ENCODE results near the gene KXD1. TPM values are rescaled to one million over a fixed set of nuclear protein-coding genes. Genes with fewer than 3 reads are reported as not detected.

KXD1 gene
- total and polyA plus RNA-seq, 2 donors (not counting 1 experiment from before 2014, with no cell fraction given): 90.0 to 166 TPM

GRCh38 chr19:18617562-18617961, 59.9 kb downstream of the KXD1 start:
- TF ChIP-seq EZH2 (IDR thresholded peaks at IDR 0.05; ENCODE audit: borderline replicate concordance, insufficient read depth, low read depth, low read length, poor library complexity, severe bottlenecking): no peak
- TF ChIP-seq CTCF (IDR thresholded peaks at IDR 0.05): no peak
- peaks cover 0 to 12% (median 0%) of the 10 kb centered on the region in 3 donors for H3K9me3 ChIP-seq (ENCODE audit: control extremely low read depth in 1 of 3, control insufficient read depth in 2 of 3, insufficient read depth in 1 of 3, low read length in 2 of 3)
- Mint-ChIP-seq H3K27ac (no peak overlapping the region), H3K4me3 (no peak overlapping the region), H3K27me3 (peaks cover 38% of the 10 kb centered on the region), H3K9me3 (ENCODE audit: insufficient read depth) (no peaks in the 10 kb centered on the region), H3K4me1 (peaks cover 11% of the 10 kb centered on the region)
- H3K4me3 ChIP-seq (ENCODE audit: control extremely low read depth in 1 of 5, extremely low read depth in 1 of 5, insufficient read depth in 1 of 5, low read depth in 2 of 5, low read length in 4 of 5): no peak overlapping the region
- intact Hi-C loops (cut with micrococcal nuclease): no loop called here
- H4K20me1 ChIP-seq (ENCODE audit: control insufficient read depth, insufficient read depth, low read length, poor library complexity, severe bottlenecking): no peaks in the 10 kb centered on the region
- no peaks in the 10 kb centered on the region for H3K79me2 ChIP-seq (ENCODE audit: control insufficient read depth, insufficient read depth, low read length)
- ChIA-PET POLR2A (no interaction called here), CTCF (no interaction called here)
- no peak overlapping the region for H3K4me2 ChIP-seq (replicated peaks; ENCODE audit: low read depth, low read length, poor library complexity, severe bottlenecking)
- H3K27me3 ChIP-seq (replicated peaks in 1 of 4; ENCODE audit: control extremely low read depth in 1 of 4, control insufficient read depth in 3 of 4, insufficient read depth in 4 of 4, low read length in 3 of 4): peaks cover 0 to 63% (median 19%) of the 10 kb centered on the region in 4 experiments
- no peak overlapping the region for H2AFZ ChIP-seq (ENCODE audit: insufficient read depth, low read depth, low read length, poor library complexity, severe bottlenecking)
- H3K9ac ChIP-seq (ENCODE audit: low read length): no peak overlapping the region
- no peaks in the 10 kb centered on the region for H3K36me3 ChIP-seq (replicated peaks in 1 of 2; ENCODE audit: control extremely low read depth in 1 of 2, control insufficient read depth in 1 of 2, extremely low read depth in 1 of 2, insufficient read depth in 2 of 2, low read length in 1 of 2)
- no peak for DNase-seq
- H3K27ac ChIP-seq (ENCODE audit: low read length in 2 of 2): no peak overlapping the region
- H3K4me1 ChIP-seq (ENCODE audit: control insufficient read depth in 2 of 2, insufficient read depth in 2 of 2, low read length in 2 of 2): peaks cover 7 to 14% of the 10 kb centered on the region in 2 donors
- ATAC-seq (ENCODE audit: low read depth): no peak

DNA sequence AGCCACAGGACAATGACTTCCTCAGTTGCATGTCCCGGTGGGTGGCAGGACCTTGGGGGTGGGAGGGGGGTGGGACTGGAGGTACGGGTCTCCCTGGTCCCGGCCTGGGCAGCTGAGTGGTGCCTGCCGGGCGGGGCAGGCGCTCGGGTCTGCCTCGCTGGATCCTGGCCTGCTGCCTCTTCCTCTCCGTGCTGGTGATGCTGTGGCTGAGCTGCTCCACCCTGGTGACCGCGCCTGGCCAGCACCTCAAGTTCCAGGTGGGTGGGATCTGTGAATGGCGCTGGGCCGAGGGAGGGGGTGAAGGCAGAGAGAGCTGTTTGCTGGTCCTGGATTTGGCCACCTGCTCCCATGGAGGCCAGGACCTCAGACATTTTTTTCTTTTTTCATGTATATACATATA, 60.6 kb downstream of the KXD1 start:
- no peaks in the 10 kb centered on the region for H4K20me1 ChIP-seq (ENCODE audit: control insufficient read depth, insufficient read depth, low read length, poor library complexity, severe bottlenecking)
- no peak for TF ChIP-seq CTCF (IDR thresholded peaks at IDR 0.05)
- no peak for TF ChIP-seq EZH2 (IDR thresholded peaks at IDR 0.05; ENCODE audit: borderline replicate concordance, insufficient read depth, low read depth, low read length, poor library complexity, severe bottlenecking)
- H3K9ac ChIP-seq (ENCODE audit: low read length): no peak overlapping the region
- no peak overlapping the region for H2AFZ ChIP-seq (ENCODE audit: insufficient read depth, low read depth, low read length, poor library complexity, severe bottlenecking)
- POLR2A ChIA-PET: no interaction called here
- no peaks in the 10 kb centered on the region for H3K9me3 Mint-ChIP-seq (ENCODE audit: insufficient read depth)
- H3K4me2 ChIP-seq (replicated peaks; ENCODE audit: low read depth, low read length, poor library complexity, severe bottlenecking): no peak overlapping the region
- 100% methylated on average over 5 of the region's 13 CpGs for WGBS (ENCODE audit: insufficient coverage)
- H3K9me3 ChIP-seq (ENCODE audit: control extremely low read depth in 1 of 3, control insufficient read depth in 2 of 3, insufficient read depth in 1 of 3, low read length in 2 of 3): peaks cover 0 to 12% (median 0%) of the 10 kb centered on the region in 3 donors
- peaks cover 36% of the 10 kb centered on the region for H3K27me3 Mint-ChIP-seq
- no peak overlapping the region for H3K27ac ChIP-seq (ENCODE audit: low read length in 2 of 2)
- peaks cover 0 to 58% (median 15%) of the 10 kb centered on the region in 4 experiments for H3K27me3 ChIP-seq (replicated peaks in 1 of 4; ENCODE audit: control extremely low read depth in 1 of 4, control insufficient read depth in 3 of 4, insufficient read depth in 4 of 4, low read length in 3 of 4)
- H3K4me1 ChIP-seq (ENCODE audit: control insufficient read depth in 2 of 2, insufficient read depth in 2 of 2, low read length in 2 of 2): peaks cover 3 to 7% of the 10 kb centered on the region in 2 donors
- H3K4me3 Mint-ChIP-seq: no peak overlapping the region
- ATAC-seq (ENCODE audit: low read depth): no peak
- H3K36me3 ChIP-seq (replicated peaks in 1 of 2; ENCODE audit: control extremely low read depth in 1 of 2, control insufficient read depth in 1 of 2, extremely low read depth in 1 of 2, insufficient read depth in 2 of 2, low read length in 1 of 2): no peaks in the 10 kb centered on the region
- intact Hi-C loops (cut with micrococcal nuclease): no loop called here
- no peaks in the 10 kb centered on the region for H3K79me2 ChIP-seq (ENCODE audit: control insufficient read depth, insufficient read depth, low read length)
- H3K4me3 ChIP-seq (ENCODE audit: control extremely low read depth in 1 of 5, extremely low read depth in 1 of 5, insufficient read depth in 1 of 5, low read depth in 2 of 5, low read length in 4 of 5): no peak overlapping the region
- H3K27ac Mint-ChIP-seq: no peak overlapping the region
- CTCF ChIA-PET: no interaction called here
- H3K4me1 Mint-ChIP-seq: peaks cover 9% of the 10 kb centered on the region
- DNase-seq: no peak

Other genes with a start within 250 kb of the KXD1 start
- 66.3 and 70.0 TPM in 2 replicates for gene LSM4, start 234.8 kb upstream of the KXD1 start, total RNA-seq
- gene LSM4, start 234.8 kb upstream of the KXD1 start, polyA plus RNA-seq: 79.2 and 86.1 TPM in 2 replicates
- gene PGPEP1, start 217.3 kb upstream of the KXD1 start, total RNA-seq: 14.1 and 17.6 TPM in 2 replicates
- 16.3 and 20.9 TPM in 2 replicates for gene PGPEP1, start 217.3 kb upstream of the KXD1 start, polyA plus RNA-seq
- gene GDF15, start 171.7 kb upstream of the KXD1 start, total RNA-seq: not detected in 2 replicates
- 0.17 and 0.19 TPM in 2 replicates for gene GDF15, start 171.7 kb upstream of the KXD1 start, polyA plus RNA-seq
- 2.4 and 2.8 TPM in 2 replicates for gene LRRC25, start 160.2 kb upstream of the KXD1 start, total RNA-seq
- 3.3 and 5.7 TPM in 2 replicates for gene LRRC25, start 160.2 kb upstream of the KXD1 start, polyA plus RNA-seq
- gene SSBP4, start 138.5 kb upstream of the KXD1 start, total RNA-seq: 37.0 and 43.5 TPM in 2 replicates
- 53.5 and 64.2 TPM in 2 replicates for gene SSBP4, start 138.5 kb upstream of the KXD1 start, polyA plus RNA-seq
- 17.6 and 22.6 TPM in 2 replicates for gene ISYNA1, start 119.7 kb upstream of the KXD1 start, total RNA-seq
- 28.3 and 41.9 TPM in 2 replicates for gene ISYNA1, start 119.7 kb upstream of the KXD1 start, polyA plus RNA-seq
- gene ELL, start 35.8 kb upstream of the KXD1 start, total RNA-seq: 31.4 and 34.0 TPM in 2 replicates
- 21.2 and 24.4 TPM in 2 replicates for gene ELL, start 35.8 kb upstream of the KXD1 start, polyA plus RNA-seq
- 148 and 150 TPM in 2 replicates for gene FKBP8, start 14.3 kb upstream of the KXD1 start, total RNA-seq
- 138 and 163 TPM in 2 replicates for gene FKBP8, start 14.3 kb upstream of the KXD1 start, polyA plus RNA-seq
- gene UBA52, start 14.0 kb downstream of the KXD1 start, total RNA-seq: 1,690 and 1,837 TPM in 2 replicates
- 4,684 and 5,694 TPM in 2 replicates for gene UBA52, start 14.0 kb downstream of the KXD1 start, polyA plus RNA-seq
- 78.1 and 90.9 TPM in 2 replicates for gene REX1BD, start 30.9 kb downstream of the KXD1 start, total RNA-seq
- 164 and 180 TPM in 2 replicates for gene REX1BD, start 30.9 kb downstream of the KXD1 start, polyA plus RNA-seq
- not detected in 2 replicates for gene CRLF1, start 48.9 kb downstream of the KXD1 start, total RNA-seq
- gene CRLF1, start 48.9 kb downstream of the KXD1 start, polyA plus RNA-seq: not detected in 2 replicates
- gene TMEM59L, start 55.0 kb downstream of the KXD1 start, total RNA-seq: not detected in 2 replicates
- not detected in 2 replicates for gene TMEM59L, start 55.0 kb downstream of the KXD1 start, polyA plus RNA-seq
- gene KLHL26, start 79.2 kb downstream of the KXD1 start, total RNA-seq: 10.0 and 14.6 TPM in 2 replicates
- gene KLHL26, start 79.2 kb downstream of the KXD1 start, polyA plus RNA-seq: 5.0 and 5.9 TPM in 2 replicates
- gene CRTC1, start 125.8 kb downstream of the KXD1 start, total RNA-seq: 30.1 and 31.9 TPM in 2 replicates
- 14.3 and 15.9 TPM in 2 replicates for gene CRTC1, start 125.8 kb downstream of the KXD1 start, polyA plus RNA-seq
- 0.12 TPM in 1 of 2 replicates, not detected in the other for gene COMP, start 233.4 kb downstream of the KXD1 start, total RNA-seq
- 0.48 TPM in 1 of 2 replicates, not detected in the other for gene COMP, start 233.4 kb downstream of the KXD1 start, polyA plus RNA-seq

Data from B cell (primary cell).